GM19455 (cell line): ENCODE results near the gene CTAGE9.

Source experiments
- ATAC-seq: cut with Tn5 transposase; IDR thresholded peaks from one replicate; pipeline ENCODE4 v1.9.1; 2021; ENCODE audit not compliant: unreplicated experiment

The CTAGE9 gene

DNA sequence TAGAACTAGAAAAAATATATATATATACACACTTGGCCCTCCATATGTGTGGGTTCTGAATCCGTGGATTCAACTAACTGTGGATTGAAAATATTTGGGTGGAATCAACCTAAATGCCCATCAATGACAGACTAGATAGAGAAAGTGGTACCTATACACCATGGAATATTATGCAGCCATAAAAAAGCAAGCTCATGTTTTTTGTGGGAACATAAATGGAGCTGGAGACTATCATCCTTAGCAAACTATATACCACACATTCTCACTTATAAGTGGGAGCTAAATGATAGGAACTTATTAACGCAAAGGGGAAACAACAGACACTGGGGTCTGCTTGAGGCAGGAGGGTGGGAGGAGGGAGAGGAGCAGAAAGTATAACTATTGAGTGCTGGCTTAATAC, 37.6 kb downstream of the CTAGE9 start:
- no peak for ATAC-seq

DNA sequence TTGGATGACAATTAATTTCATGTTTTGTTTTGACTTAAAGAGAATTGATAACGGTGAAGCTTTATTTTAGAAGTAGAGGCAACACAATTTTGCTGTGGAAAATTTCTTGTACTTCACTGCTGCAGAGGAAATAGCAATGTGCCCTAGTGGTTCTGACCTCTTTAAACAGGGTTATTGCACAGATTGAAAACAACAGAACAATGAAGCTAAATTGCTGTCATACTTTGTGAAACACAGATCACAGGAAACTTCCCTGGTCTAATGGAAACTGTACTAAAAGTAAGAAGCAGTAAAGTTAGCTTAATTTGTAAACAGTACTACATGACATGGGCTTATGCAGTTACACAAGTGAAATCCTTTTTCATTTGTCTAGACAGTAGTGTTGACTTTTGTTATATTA, 40.9 kb downstream of the CTAGE9 start:
- no peak for ATAC-seq

GRCh38 chr6:131663578-131664165, 47.1 kb downstream of the CTAGE9 start:
- no peak for ATAC-seq

GRCh38 chr6:131660195-131660594, 50.6 kb downstream of the CTAGE9 start:
- no peak for ATAC-seq
